ENCODE data around the gene EIF5A2. TPM values are rescaled to one million over a fixed set of nuclear protein-coding genes. Genes with fewer than 3 reads are reported as not detected.

EIF5A2 gene
- 7.6 and 12.6 TPM in 2 replicates for total RNA-seq

GRCh38 chr3:170908235-170909116, at the start of gene EIF5A2:
Gene EIF5A2, minus strand, starts transcription at chr3:170908637. Its CDS starts 831 bp downstream, at chr3:170907806.

DNA sequence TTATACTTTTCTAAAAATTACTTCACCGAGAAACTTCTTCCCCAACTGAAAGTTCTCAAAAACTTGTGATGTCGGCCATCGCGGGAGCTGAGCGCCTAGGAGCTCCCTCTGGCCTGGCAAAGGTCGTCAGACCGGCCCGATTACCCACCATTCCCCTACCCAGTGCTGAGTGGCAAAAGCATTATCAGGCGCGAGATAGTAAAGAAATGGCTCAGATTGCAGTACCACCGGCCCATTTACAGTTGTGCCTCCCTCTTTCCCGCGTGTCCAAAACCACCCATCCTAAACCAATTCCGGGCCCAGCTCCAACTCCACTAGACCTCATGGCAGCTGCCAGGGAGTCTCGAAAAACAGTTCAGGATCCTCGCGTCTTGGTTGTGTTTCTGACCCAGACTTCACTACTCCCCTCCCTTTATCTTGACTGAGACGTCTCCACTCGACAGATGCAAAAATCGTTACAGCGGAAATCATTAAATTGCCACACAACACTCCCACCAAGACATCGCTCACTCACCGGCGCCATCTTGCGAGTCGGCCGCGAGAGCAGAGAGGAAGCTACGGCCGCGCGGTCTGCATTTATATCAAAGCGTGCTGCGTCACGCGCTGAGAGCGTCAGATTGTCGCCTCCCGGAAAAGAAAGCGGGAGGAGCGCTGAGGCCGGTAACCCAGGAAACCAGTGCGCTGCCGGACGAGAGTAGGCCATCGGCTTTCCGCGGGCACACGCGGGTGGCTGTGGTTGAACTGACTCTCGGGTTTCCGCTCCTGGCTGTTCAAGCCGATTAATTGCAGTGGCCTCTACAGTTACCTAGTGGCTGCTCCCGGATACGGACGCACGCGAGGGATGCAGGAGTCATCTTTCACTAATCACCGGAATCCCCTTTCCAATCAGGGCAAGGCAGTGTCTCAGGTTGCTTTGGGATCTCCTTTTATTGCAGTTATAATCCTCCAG, 38.5 kb downstream of the EIF5A2 start, which contains the start of gene RPL22L1:
TSS of gene RPL22L1 (minus strand) at position 551 of the 949 bp plus-strand sequence. CDS start at position 523, 28 bp downstream.

Other genes with a start within 250 kb of the EIF5A2 start
- 169 and 549 TPM in 2 replicates for gene RPL22L1, start 38.4 kb downstream of the EIF5A2 start, total RNA-seq
- not detected in 2 replicates for gene SLC2A2, start 118.1 kb upstream of the EIF5A2 start, total RNA-seq